Esophagus squamous epithelium (tissue), 5 donors: ENCODE data around the gene USP37. TPM values are rescaled to one million over a fixed set of nuclear protein-coding genes. Genes with fewer than 3 reads are reported as not detected.

Experiments
- DNase-seq: peaks from one replicate; lab custom pipeline; 2025; lab: John Stamatoyannopoulos, UW
- H3K27ac ChIP-seq, 4 donors: fragments of 200-600 bp; sonication (generic); one replicate each; pipeline ENCODE4 v1.5.1; 2016 to 2019; ENCODE audit warnings: mild to moderate bottlenecking in 1 of 4
- H3K27me3 ChIP-seq, 4 donors: fragments of 200-600 bp; sonication (generic); 1 replicate in 3 of 4; 2 replicates in 1 of 4; pipeline versions ENCODE4 v1.5.1 to v1.6.0; 2017 to 2021; ENCODE audit warnings: antibody characterized with exemption in 1 of 4
- H3K36me3 ChIP-seq, 3 donors: fragments of 200-600 bp; sonication (generic); one replicate each; pipeline ENCODE4 v1.5.1; 2016 to 2019
- H3K4me1 ChIP-seq, 3 donors: fragments of 200-600 bp; sonication (generic); one replicate each; pipeline ENCODE4 v1.5.1; 2017 to 2019
- H3K4me3 ChIP-seq, 4 donors: fragments of 200-600 bp; sonication (generic); 1 replicate in 3 of 4; 2 replicates in 1 of 4; pipeline ENCODE4 v1.5.1; 2016 to 2019; ENCODE audit warnings: mild to moderate bottlenecking in 2 of 4, moderate library complexity in 1 of 4
- H3K9me3 ChIP-seq, 3 donors: fragments of 200-600 bp; sonication (generic); one replicate each; pipeline ENCODE4 v1.5.1; 2016 to 2019
- CTCF ChIP-seq, 6 experiments: fragments of 450-650 bp in 4 of 6; fragments of 200-600 bp in 2 of 6; sonication (generic) in 2 of 6; IDR thresholded peaks; one replicate each; pipeline ENCODE4 v1.5.1; 2016 to 2019; ENCODE audit warnings: antibody characterized with exemption in 6 of 6, mild to moderate bottlenecking in 4 of 6, moderate library complexity in 4 of 6
- POLR2A ChIP-seq, 4 donors: fragments of 450-650 bp; IDR thresholded peaks; one replicate each; pipeline ENCODE4 v1.6.1; 2017; ENCODE audit warnings: antibody characterized with exemption in 4 of 4, mild to moderate bottlenecking in 4 of 4, moderate library complexity in 3 of 4
- WGBS, 2 donors: methylation state at CpG; one replicate each; pipeline ENCODE4 v1.1.5; 2018; 5-methylcytosine and 5-hydroxymethylcytosine counted together
- intact Hi-C: fragments of 100-400 bp; cut with DNase I; formaldehyde crosslinking; loops from one replicate; pipeline ENCODE4 v1.15.0; 2022
- small RNA-seq, 4 donors: library from RNA; depleted of rRNA; stranded (forward); fragments of <200 nt; gene quantifications; one replicate each; pipeline ENCODE3, GENCODE V24; 2016
- total RNA-seq, 4 donors: library from RNA; depleted of rRNA; stranded (reverse); fragments of >200 nt; gene quantifications; one replicate each; pipeline ENCODE4 v1.1.0, GENCODE V29; 2016
- donor health status: DM: yes; HTN: yes; CAD: no.

Gene USP37
- total RNA-seq, 4 donors from 2014 or later, result 6.0 to 10.9 (median 7.8) TPM

- 61% methylated on average over 6 to 7 of the region's 7 CpGs for WGBS, 2 donors
- no peak overlapping the region for H3K4me3 ChIP-seq
- no peak for TF ChIP-seq POLR2A (IDR thresholded peaks at IDR 0.05)
- no peak for TF ChIP-seq CTCF (IDR thresholded peaks at IDR 0.05)
- peaks cover 24 to 43% (median 33%) of the 10 kb centered on the region in 3 donors for H3K36me3 ChIP-seq
- intact Hi-C loops, result loop anchor here (10.0 kb wide), 1 partner anchor 251 kb away; the partner anchor contains the start of genes BCS1L and ZNF142
- H3K4me1 ChIP-seq, result peaks cover 48 to 78% (median 57%) of the 10 kb centered on the region in 3 donors
- DNase-seq, result no peak
- no peaks in the 10 kb centered on the region for H3K9me3 ChIP-seq
- no peaks in the 10 kb centered on the region for H3K27me3 ChIP-seq
- peak overlapping the region; percentile 8 to 95 (median 89) for H3K27ac ChIP-seq
Measured at GRCh38 chr2:218403810-218404209, 164.3 kb downstream of the USP37 start.

- TF ChIP-seq POLR2A (IDR thresholded peaks at IDR 0.05), result no peak
- no peaks in the 10 kb centered on the region for H3K27me3 ChIP-seq
- DNase-seq, result no peak
- no peaks in the 10 kb centered on the region for H3K9me3 ChIP-seq
- peak overlapping the region in 3 of 4 donors; percentile 99 to 100 (median 100) for H3K27ac ChIP-seq
- peaks cover 49 to 85% (median 57%) of the 10 kb centered on the region in 3 donors for H3K4me1 ChIP-seq
- peaks cover 24 to 43% (median 33%) of the 10 kb centered on the region in 3 donors for H3K36me3 ChIP-seq
- intact Hi-C loops, result loop anchor here (10.0 kb wide), 1 partner anchor 252 kb away; the partner anchor contains the start of genes BCS1L and ZNF142
- WGBS, 2 donors, result 94% methylated on average over 9 of the region's 26 CpGs; no CpG with 5 or more reads in 1 of the 2 donors
- H3K4me3 ChIP-seq, result peak overlapping the region in 1 of 4 donors; percentile 96
Measured at GRCh38 chr2:218402911-218403411, 165.2 kb downstream of the USP37 start.

GRCh38 chr2:218402491-218402901 lies 165.7 kb downstream of the USP37 start:
- TF ChIP-seq POLR2A (IDR thresholded peaks at IDR 0.05), result no peak
- 47% methylated on average over 3 of the region's 8 CpGs; no CpG with 5 or more reads in 1 of the 2 donors for WGBS, 2 donors
- Histone ChIP-seq H3K27me3 (no peaks in the 10 kb centered on the region), H3K27ac (peak overlapping the region; percentile 99 to 100 (median 100)), H3K4me1 (peaks cover 53 to 85% (median 56%) of the 10 kb centered on the region in 3 donors), H3K36me3 (peaks cover 24 to 43% (median 33%) of the 10 kb centered on the region in 3 donors), H3K4me3 (peak overlapping the region in 2 of 4 donors; percentile 96 to 98), H3K9me3 (no peaks in the 10 kb centered on the region)
- no peak for DNase-seq
- intact Hi-C loops, result loop anchor here (10.0 kb wide), 1 partner anchor 252 kb away; the partner anchor contains the start of genes BCS1L and ZNF142

- intact Hi-C loops, result loop anchor here (10.0 kb wide), 1 partner anchor 253 kb away; the partner anchor contains the start of genes BCS1L and ZNF142
- DNase-seq, result no peak
- Histone ChIP-seq H3K36me3 (peaks cover 24 to 43% (median 33%) of the 10 kb centered on the region in 3 donors), H3K27me3 (no peaks in the 10 kb centered on the region), H3K27ac (peak overlapping the region; percentile 99 to 100 (median 100)), H3K9me3 (no peaks in the 10 kb centered on the region), H3K4me1 (peaks cover 54 to 85% (median 55%) of the 10 kb centered on the region in 3 donors), H3K4me3 (peak overlapping the region; percentile 93 to 99 (median 97))
- TF ChIP-seq POLR2A (IDR thresholded peaks at IDR 0.05) (no peak), CTCF (IDR thresholded peaks at IDR 0.05) (no peak)
- WGBS, 2 donors, result 49% methylated on average over 6 of the region's 9 CpGs; no CpG with 5 or more reads in 1 of the 2 donors
Measured at GRCh38 chr2:218401890-218402289, 166.3 kb downstream of the USP37 start.

GRCh38 chr2:218400930-218401881 lies 166.9 kb downstream of the USP37 start:
- TF ChIP-seq POLR2A (IDR thresholded peaks at IDR 0.05) (no peak), CTCF (IDR thresholded peaks at IDR 0.05) (no peak)

More at GRCh38 chr2:218400930-218401881, 166.9 kb downstream of the USP37 start:
- Histone ChIP-seq H3K4me1 (peaks cover 51 to 86% (median 56%) of the 10 kb centered on the region in 3 donors), H3K27me3 (no peaks in the 10 kb centered on the region), H3K36me3 (peaks cover 24 to 43% (median 33%) of the 10 kb centered on the region in 3 donors), H3K9me3 (no peaks in the 10 kb centered on the region), H3K4me3 (peak overlapping the region; percentile 93 to 99 (median 97)), H3K27ac (peak overlapping the region; percentile 99 to 100 (median 100))
- intact Hi-C loops, result loop anchor here (10.0 kb wide), 1 partner anchor 254 kb away; the partner anchor contains the start of genes BCS1L and ZNF142
- whole genome bisulfite sequencing, 2 donors, result 20% methylated on average over 1 of the region's 24 CpGs; no CpG with 5 or more reads in 1 of the 2 donors
- DNase-seq, result no peak

Small RNA genes lying within 50 kb of the gene (small RNA-seq; reads per million reads assigned to genes)
- 556 to 1,100 (median 718) reads per million in 4 donors for gene MIR26B
- 0 reads per million in 4 donors for gene RNU6-136P

Other genes starting within 250 kb of the USP37 start
- gene CATIP, start 211.5 kb downstream of the USP37 start, total RNA-seq, result not detected
- 10 to 100 TPM in 1 of 4 donors, 1 to 10 TPM in 3; 1.7 to 10.6 (median 8.7) TPM for gene SLC11A1, start 186.1 kb downstream of the USP37 start, total RNA-seq
- gene CTDSP1, start 168.5 kb downstream of the USP37 start, total RNA-seq, result 10 to 100 TPM; 47.3 to 87.4 (median 58.0) TPM
- not detected for gene VIL1, start 149.2 kb downstream of the USP37 start, total RNA-seq
- gene CNOT9, start 488 bp upstream of the USP37 start, total RNA-seq, result 10 to 100 TPM; 30.4 to 58.3 (median 40.0) TPM
- gene PLCD4, start 39.5 kb upstream of the USP37 start, total RNA-seq, result 1 to 10 TPM; 2.7 to 7.1 (median 4.0) TPM
- 10 to 100 TPM; 10.8 to 23.1 (median 20.0) TPM for gene ZNF142, start 91.3 kb upstream of the USP37 start, total RNA-seq
- gene BCS1L, start 91.3 kb upstream of the USP37 start, total RNA-seq, result 10 to 100 TPM; 29.9 to 34.0 (median 30.6) TPM
- 10 to 100 TPM in 3 of 4 donors, 1 to 10 TPM in 1; 9.6 to 17.4 (median 15.7) TPM for gene RNF25, start 103.7 kb upstream of the USP37 start, total RNA-seq
- gene STK36, start 103.7 kb upstream of the USP37 start, total RNA-seq, result 10 to 100 TPM in 2 of 4 donors, 1 to 10 TPM in 2; 5.8 to 27.8 (median 10.4) TPM
- gene TTLL4, start 142.5 kb upstream of the USP37 start, total RNA-seq, result 10 to 100 TPM; 12.8 to 17.5 (median 15.6) TPM
- gene CYP27A1, start 213.8 kb upstream of the USP37 start, total RNA-seq, result 10 to 100 TPM in 1 of 4 donors, 1 to 10 TPM in 3; 1.7 to 11.2 (median 6.4) TPM